GM19467 (cell line): ENCODE data around the gene PLEKHA4.
A peak's percentile ranks its signal among the peaks of the same experiment; 100 is the strongest.
"Not testable (repeated sequence)": the region's sequence is repeated elsewhere in the genome, so short reads cannot be mapped to it uniquely, and the experiment has no call there.

ENCODE experiments used
- ATAC-seq: cut with Tn5 transposase; IDR thresholded peaks from one replicate; pipeline ENCODE4 v1.9.1; 2021; ENCODE audit warnings: mild to moderate bottlenecking, moderate library complexity; ENCODE audit not compliant: unreplicated experiment

Gene PLEKHA4

GRCh38 chr19:48889496-48889895, 21.1 kb upstream of the PLEKHA4 start:
- ATAC-seq = not testable (repeated sequence)

- ATAC-seq = no peak
Observed at GRCh38 chr19:48887861-48888612, 19.6 kb upstream of the PLEKHA4 start.

- no peak for ATAC-seq
Observed at GRCh38 chr19:48883726-48884125, 15.3 kb upstream of the PLEKHA4 start.

GRCh38 chr19:48881741-48882657, 13.6 kb upstream of the PLEKHA4 start:
- no peak for ATAC-seq

GRCh38 chr19:48879696-48880095, 11.3 kb upstream of the PLEKHA4 start:
- ATAC-seq = not testable (repeated sequence)

GRCh38 chr19:48879025-48879637, 10.7 kb upstream of the PLEKHA4 start:
- ATAC-seq = no peak

GRCh38 chr19:48878196-48879024, 10.0 kb upstream of the PLEKHA4 start:
- no peak for ATAC-seq

GRCh38 chr19:48877855-48878195, 9.4 kb upstream of the PLEKHA4 start:
- ATAC-seq = no peak

GRCh38 chr19:48876043-48876981, 7.9 kb upstream of the PLEKHA4 start:
- ATAC-seq = not testable (repeated sequence)

- ATAC-seq = no peak
Observed at GRCh38 chr19:48874303-48875135, 6.1 kb upstream of the PLEKHA4 start.

- no peak for ATAC-seq
Observed at GRCh38 chr19:48873476-48874302, 5.3 kb upstream of the PLEKHA4 start.

GRCh38 chr19:48872884-48873475, 4.6 kb upstream of the PLEKHA4 start:
- ATAC-seq = peak; percentile 12

- peak; percentile 45 for ATAC-seq
Observed at GRCh38 chr19:48872182-48872883, 3.9 kb upstream of the PLEKHA4 start, which contains the start of gene PPP1R15A. Gene PPP1R15A (plus strand): TSS chr19:48872421. CDS start chr19:48873234, 813 bp downstream.

- ATAC-seq = not testable (repeated sequence)
Observed at GRCh38 chr19:48871471-48872181, 3.2 kb upstream of the PLEKHA4 start.

GRCh38 chr19:48870048-48870447, 1.6 kb upstream of the PLEKHA4 start:
- no peak for ATAC-seq

- ATAC-seq = no peak
Observed at GRCh38 chr19:48867746-48868113, 687 bp downstream of the PLEKHA4 start.
